GM10847 (cell line): ENCODE data around the gene PPP6R2.
A peak's percentile ranks its signal among the peaks of the same experiment; 100 is the strongest.

Experiments used
- POLR2A ChIP-seq: IDR thresholded peaks from 2 replicates; pipeline ENCODE4 v1.6.1; 2011; ENCODE audit not compliant: insufficient read length; ENCODE audit errors: extremely low read depth

Gene PPP6R2

DNA sequence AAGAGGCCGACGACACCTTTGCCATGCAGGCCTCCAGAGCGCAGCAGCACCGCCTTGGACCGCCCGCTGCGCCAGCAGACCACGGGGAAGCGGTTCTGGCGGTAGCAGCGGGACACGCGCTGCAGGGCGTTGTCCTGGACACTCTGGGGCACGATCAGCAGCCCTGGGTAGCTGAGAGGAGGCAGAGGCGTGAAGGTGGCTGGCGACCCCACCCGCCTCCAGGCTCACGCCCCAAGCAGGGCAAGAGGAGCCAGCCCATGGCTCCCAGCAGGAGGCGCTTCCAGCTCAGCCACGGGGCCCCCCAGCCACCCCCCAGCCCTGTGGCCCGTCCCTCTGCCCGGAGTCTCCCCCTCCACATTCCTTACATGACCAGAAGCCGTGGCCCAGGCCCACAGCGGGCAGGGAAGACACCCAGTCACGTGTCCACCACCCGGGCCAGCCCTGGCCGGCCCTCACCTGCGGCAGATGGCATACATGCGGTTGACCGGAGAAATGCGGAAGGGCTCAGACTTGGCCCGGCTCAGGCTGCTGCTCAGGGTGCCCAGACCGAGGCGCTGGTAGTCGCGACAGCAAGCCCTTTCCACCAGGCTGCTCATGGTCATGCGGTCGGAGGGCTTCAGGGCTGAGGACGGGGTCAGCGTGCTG is 116.5 kb downstream of the PPP6R2 start:
- TF ChIP-seq POLR2A, result no peak

DNA sequence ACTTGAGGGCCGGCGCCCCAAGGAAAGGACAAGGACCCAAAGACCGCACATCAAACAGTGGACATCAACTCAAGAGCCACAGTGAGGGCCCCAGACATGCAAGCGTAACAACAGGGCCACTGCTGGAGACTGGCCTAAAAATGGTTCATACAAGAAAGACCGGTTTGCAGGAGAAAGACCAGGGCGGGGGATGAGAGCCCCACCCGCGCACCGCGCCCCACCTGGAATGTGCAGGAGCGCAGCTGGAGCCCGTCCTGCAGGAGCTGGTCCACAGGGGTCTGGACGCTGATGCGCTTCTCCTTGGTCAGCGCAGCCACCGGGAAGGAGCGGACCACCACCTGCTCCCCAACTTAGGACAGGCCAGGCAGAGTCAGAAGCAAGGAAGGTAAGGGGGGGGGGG is 117.8 kb downstream of the PPP6R2 start:
- TF ChIP-seq POLR2A, result no peak

DNA sequence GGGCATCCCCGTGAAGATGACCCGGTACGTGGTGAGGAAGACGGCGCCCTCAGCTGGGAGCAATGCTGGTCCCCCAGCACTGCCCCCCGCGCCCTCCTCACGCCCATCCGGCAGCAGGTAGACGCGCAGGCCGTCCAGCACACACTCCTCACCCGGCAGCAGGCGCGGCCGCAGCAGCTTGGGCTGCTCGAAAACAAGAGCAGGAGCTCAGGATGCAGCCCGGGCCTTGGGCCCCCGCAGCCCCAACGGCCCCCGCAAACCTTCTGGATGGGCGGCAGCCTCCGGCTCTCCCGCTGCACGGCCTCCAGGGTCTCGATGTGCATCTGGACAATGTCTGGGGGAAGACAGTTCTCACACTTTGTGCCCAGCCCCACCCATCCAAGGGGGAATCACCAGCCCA is 118.4 kb downstream of the PPP6R2 start:
- TF ChIP-seq POLR2A, result no peak

DNA sequence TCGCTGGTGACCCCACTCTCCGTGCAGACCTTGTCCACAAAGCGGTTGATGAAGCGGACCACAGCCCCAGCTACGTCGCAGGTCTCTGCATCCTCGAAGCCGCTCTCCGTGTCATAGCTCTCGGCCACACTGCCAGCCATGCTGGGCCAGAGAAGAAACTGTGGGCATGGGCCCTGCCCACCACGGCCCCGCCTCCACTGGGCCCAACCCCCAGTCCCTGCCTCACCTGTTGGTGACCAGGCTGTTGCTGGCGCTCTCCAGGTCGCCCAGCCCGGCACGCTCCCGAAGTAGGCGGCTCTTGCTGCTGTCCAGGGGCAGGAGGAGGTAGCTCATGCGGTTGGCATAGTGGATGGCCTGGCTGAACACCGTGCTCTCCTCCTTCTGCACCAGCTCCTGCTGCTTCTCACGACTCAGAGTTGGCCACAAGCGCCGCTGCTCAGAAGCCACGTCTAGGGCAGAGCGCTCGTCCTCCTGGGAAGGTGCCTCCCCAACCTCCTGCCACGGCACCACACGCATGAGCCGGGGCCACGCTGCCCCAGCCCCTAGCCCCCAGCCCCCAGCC is 118.9 kb downstream of the PPP6R2 start:
- TF ChIP-seq POLR2A, result no peak

DNA sequence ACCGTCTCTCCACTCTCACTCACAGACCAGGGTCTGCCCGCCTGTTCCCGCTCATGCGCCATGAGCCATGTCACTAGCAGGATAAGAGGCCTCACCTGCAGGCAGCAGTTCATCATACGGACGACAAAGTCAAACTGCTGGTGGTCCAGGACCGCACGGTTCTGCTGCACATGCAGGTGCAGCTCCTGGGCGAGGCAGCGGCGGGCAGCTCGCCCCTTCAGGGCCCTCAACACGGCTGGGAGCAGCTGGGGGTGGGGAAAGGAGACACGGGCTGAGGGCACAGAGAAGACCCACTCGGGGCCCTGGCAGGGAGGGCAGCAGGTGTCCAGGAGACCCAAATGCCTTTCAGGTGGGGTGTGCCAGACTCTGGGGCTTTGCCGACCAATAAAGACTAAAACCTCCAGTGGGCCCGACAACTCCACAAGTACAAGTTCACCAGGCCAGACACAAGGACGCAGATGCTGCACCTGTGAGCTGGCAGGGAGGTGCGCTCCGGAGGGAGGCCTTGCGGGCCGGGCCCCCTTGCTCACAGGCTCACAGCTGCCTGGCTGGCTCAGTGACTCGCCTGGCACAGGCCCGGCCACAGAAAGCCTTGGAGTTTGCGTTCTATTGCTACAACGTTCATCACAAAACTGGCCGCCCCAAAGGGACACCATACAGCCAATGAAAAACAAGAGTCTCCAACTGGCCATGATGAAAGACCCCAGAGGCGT is 120.2 kb downstream of the PPP6R2 start:
- TF ChIP-seq POLR2A, result no peak

DNA sequence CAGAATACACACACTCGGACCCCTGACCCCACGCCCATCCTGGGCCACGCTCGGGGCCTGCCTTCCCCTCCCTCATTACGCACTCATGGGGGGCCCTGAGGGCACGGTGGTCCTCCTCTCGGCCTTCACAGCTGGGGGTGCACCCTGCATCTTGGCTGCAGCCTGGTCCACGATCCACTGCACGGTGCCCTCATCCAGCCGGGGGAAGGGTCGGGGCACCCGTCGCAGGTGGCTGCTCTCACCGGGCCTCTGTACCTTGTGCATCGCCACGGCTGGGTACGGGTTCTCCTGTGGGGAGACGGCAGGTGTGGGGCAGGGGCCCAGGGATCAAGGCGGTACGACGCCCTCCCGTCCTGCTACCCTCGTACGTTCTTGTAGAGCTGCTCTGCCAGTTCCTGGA is 121.3 kb downstream of the PPP6R2 start:
- TF ChIP-seq POLR2A, result no peak

DNA sequence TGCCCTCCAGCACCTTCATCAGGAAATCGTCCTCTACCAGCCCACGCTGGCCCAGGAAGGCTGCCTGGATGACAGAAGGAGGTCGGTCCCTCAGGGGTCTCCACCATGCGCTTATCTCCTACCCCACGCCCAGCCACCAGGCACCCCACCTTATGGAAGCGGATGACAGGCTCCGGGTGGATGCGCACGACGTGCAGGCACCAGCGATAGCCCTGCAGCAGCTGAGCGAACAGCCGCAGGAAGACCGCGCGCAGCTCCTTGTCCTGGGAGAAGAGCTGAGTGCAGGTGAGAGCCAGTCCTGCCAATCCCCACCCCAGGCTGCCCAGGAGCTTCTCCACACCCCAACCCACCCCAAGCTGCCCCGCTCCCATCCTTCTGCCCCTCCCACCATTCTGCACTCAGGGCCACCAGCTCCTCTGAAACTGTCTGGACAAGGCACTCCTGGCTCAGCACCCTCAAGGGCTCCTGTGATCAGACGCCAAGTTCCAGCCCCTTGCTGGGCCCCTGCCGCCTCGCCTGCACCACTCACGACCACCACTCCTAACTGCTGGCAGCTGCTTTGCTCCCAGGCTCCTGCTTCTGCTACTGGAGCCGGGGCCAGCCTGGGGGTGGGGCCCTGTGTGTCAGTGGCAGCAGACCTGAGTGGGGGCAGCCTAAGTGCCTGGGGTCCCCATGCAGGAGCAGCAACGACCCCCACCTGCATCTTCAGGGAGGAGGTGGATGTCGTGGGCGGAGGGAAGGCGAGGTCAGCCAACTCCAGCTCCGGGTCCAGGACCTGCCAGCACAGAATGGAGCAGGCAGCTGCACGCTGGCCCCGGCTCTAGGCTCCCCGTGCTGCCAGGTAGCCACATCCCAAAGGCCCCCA is 122.2 kb downstream of the PPP6R2 start:
- TF ChIP-seq POLR2A, result no peak

DNA sequence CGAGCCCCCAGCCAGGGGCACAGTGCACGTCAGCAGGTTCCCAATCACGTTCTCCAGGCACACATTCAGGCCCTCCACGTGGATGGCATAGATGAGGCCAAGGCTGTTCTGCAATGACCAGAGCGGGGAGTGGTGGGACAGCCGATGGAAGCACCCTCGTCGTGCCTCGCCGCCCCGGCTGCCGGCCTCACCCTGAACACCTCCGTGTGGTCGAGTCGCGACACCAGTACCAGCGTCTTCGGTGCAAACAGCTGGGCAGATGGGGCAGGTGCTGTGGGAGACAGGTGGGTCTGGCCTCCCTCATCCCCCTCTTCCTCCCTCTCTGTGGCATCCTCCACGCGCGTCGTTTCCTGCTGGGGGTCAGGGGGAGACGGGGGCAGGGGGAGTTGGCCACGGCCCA is 124.2 kb downstream of the PPP6R2 start:
- TF ChIP-seq POLR2A, result no peak

DNA sequence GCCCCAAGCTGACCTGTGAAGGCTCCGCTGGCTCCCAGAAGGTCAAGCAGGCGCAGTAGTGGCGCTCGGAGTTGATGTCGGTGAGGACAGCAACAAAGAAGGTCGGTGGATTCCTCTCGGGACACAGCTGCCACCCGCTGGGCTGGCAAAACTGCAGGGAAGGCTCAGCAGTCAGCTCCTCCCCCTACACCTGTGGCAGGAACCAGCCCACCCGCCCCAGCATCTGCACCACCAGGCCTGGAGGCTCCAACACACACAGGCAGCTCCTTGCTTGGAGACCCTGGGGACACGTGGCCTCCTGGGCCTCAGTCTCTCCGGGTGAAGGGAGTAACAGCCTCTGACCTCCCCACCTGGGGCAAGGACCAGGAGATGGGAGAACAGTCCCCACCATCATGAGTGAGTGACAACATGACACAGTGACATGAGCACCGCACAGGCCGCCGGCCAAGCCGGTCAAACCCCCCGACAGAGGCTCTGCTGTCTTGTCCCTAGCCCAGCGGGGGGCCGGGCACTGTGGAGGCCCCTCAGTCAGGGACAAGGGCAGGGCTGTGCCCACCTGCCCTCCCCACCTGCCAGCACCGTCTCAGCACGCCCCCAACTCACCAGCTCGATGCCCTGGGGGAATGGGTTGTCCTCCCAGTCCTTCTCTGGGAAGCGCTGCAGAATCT is 124.8 kb downstream of the PPP6R2 start:
- no peak for TF ChIP-seq POLR2A

DNA sequence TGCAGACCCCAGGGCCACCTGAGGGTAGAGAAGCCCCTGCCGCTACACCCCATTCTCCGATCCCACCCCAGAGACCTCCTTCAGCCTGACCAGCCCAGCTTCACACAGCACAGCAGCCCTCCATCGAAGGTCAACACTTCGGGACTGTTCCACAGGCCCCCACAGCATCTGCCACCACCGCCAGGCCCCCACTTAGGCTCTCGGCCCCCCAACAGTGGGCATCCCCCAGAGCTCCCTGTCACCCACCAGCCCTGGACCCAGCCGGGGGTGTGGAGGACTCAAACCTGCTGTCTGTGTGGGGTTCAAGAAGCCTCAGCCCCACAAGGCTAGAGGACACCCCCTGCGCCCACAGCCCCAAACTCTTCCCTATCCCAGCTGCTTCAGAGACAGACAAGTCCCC is 125.5 kb downstream of the PPP6R2 start:
- no peak for TF ChIP-seq POLR2A

DNA sequence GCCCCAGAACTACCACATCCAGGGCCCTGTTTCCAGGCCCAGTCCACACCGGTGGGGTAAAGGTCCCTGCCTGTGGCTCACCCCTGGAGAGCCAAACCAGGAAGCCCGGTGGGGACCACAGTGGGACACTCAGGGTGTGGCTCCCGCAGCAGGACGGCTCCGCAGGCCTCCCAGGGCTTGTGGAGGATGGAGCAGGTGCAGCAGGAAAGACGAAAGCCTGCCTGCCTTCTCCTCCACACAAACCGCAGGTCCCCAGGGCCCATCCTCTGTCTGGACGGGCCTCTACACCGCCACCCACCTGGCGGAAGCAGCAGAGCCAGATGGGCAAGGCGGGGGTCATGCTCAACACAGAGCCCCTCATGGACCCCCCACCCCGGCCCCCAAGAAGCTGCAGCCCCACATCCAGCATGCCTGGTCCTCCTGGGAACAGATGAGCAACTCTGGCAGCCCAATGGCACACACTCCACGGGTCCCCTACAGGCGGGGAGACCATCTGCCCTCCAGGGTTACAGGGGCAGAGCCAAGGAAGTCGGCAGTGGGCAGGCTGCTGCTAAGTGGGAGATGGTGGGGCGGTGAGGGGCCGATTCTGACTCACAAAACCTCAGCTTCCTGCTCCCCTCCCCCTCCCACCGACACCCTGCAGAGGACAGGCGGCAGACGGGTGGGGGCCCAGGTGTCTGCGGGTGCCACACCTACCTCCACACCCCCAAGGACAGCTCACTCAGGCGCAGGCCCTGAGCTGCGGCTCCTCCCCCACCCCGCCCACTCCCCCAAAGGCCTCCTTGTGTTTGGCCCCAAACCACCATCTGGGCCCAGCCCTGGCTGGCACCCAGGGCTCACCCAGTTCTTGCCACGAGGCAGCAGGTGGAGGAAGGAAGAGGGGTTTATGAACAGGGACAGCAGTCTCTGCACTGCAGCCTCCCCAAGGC is 126.5 kb downstream of the PPP6R2 start:
- peak; percentile 25 for TF ChIP-seq POLR2A

DNA sequence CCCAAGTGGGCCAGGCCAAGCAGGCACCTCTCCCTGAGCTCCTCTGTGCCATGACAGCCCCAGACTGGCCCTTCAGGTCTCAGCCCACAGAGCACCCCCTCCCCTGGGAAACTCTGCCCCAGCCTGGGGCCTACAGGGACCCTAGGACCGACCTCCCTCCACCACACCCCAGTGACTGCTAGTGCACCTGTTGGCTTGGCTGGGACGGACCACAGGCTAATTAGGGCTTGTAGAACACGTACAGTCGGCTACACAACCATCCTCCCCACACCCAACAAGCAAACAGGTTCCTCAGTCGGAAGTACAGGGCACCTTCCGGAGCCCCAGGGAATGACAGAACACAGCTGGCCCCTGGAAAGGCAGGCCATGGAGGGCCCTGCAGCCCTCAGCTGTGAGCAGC is 127.4 kb downstream of the PPP6R2 start:
- no peak for TF ChIP-seq POLR2A

DNA sequence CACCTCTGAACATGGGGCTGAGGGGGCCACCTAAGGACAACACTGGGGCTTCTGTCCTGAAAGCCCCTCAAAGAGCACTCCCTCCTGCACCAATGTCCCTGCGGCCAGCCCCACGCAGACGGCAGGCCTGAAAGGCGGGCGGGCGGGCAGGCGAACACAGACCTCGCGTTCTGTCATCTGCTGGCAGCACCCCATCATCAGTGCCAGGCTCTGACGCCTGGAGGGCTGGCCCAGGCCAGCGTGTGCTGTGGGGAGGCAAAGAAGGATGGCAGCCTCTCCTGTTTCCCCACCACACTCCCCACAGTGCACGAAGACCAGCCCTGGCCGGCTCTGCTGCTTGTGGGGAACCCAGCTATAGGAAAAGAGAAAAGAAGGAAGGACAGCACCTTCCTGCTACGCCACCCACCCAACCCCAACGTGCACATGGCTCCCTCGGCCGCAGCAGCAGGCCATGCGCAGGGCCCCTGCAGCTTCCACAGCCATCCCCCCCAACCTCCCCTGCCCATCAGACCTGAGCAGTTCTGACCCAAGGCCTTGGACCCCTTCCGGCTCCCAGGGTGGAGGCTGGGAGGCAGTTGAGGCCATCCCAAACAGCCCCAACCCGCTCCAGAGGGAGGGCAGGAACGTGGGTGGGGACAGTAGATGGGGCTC is 128.2 kb downstream of the PPP6R2 start:
- TF ChIP-seq POLR2A, result no peak

DNA sequence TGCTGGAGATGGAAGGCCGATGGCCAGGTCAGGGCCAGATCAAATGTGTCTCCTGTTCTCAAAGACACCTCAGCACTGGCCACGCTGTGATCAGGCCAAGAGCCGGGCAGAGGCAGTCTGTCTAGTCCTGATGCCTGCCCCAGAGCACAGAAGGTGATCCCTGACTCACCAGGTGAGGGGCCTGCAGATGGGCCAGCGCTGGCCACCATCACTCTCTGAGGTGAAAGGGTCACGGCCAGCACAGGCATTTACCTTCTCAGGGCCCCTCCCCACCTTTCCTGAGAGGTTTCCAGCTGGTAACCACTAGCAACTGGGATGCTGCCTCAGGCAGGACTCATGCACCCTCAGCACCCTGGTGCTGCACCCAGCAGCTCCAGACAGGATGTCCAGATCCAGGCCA is 128.8 kb downstream of the PPP6R2 start:
- TF ChIP-seq POLR2A, result no peak
